ENCODE measurements around the gene OVOL2.

DNA sequence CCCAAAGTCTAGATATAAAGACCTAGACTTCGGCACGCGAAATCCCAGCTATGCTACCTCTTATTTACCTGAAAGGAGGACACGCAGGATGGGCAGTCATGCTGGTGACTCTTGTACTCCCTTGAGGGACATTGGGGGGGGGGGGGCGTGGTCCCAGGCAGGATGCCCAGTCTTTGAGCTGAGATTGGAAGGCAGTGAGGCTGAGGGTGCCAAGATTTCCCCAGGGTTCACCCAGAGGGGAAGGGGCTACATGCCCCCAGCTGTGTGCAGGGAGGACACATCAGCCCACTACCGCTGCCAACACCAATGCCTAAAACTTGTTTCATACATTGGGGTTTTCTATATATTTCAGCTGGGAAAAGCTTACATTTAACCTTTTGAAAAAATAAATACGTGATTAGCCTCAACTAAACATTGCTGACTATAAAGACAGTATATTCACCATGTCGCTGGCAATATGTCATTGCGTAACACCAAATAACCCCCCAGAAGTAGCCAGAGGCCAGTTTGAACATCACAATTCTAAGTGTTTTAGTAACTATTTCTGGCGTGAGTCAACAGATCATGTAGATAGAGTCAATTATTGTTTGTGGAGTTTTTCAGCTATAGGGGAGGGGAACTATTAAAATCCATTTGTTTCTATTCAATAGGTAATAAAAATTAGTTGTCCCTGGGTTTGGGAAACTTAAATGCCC is 67.3 kb downstream of the OVOL2 start:
- TF ChIP-seq, protein P1, sequence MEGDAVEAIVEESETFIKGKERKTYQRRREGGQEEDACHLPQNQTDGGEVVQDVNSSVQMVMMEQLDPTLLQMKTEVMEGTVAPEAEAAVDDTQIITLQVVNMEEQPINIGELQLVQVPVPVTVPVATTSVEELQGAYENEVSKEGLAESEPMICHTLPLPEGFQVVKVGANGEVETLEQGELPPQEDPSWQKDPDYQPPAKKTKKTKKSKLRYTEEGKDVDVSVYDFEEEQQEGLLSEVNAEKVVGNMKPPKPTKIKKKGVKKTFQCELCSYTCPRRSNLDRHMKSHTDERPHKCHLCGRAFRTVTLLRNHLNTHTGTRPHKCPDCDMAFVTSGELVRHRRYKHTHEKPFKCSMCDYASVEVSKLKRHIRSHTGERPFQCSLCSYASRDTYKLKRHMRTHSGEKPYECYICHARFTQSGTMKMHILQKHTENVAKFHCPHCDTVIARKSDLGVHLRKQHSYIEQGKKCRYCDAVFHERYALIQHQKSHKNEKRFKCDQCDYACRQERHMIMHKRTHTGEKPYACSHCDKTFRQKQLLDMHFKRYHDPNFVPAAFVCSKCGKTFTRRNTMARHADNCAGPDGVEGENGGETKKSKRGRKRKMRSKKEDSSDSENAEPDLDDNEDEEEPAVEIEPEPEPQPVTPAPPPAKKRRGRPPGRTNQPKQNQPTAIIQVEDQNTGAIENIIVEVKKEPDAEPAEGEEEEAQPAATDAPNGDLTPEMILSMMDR (IDR thresholded peaks at IDR 0.05): no peak
- TF ChIP-seq POLR2A (IDR thresholded peaks at IDR 0.05): no peak
